Thoracic aorta (tissue), 2 donors: ENCODE data around the gene HMGN1. TPM values are rescaled to one million over a fixed set of nuclear protein-coding genes. Genes with fewer than 3 reads are reported as not detected.

Experiments
- ATAC-seq: fragments of 150-250 bp; one replicate; pipeline ENCODE4 v1.8.0; 2017; ENCODE audit warnings: low read depth; ENCODE audit not compliant: insufficient number of reproducible peaks, low FRiP score
- DNase-seq: peaks from one replicate; pipeline ENCODE4 v3.0.0-alpha.2; 2020; ENCODE audit warnings: low spot score
- H3K27ac ChIP-seq, 2 donors: fragments of 200-600 bp; sonication (generic); 1 replicate in 1 of 2; 2 replicates in 1 of 2; pipeline ENCODE4 v1.5.1; 2016; ENCODE audit warnings: mild to moderate bottlenecking in 2 of 2, moderate library complexity in 2 of 2
- H3K27me3 ChIP-seq: fragments of 200-600 bp; sonication (generic); replicated peaks from 2 replicates; pipeline ENCODE4 v1.6.0; 2016; ENCODE audit warnings: mild to moderate bottlenecking; ENCODE audit not compliant: insufficient read depth
- H3K36me3 ChIP-seq: fragments of 200-600 bp; sonication (generic); one replicate; pipeline ENCODE4 v1.5.1; 2016
- H3K4me1 ChIP-seq, 2 donors: fragments of 200-600 bp; sonication (generic); 1 replicate in 1 of 2; 2 replicates in 1 of 2; pipeline versions ENCODE4 v1.5.1 to v1.6.0; 2016; ENCODE audit warnings: low read depth in 2 of 2, mild to moderate bottlenecking in 1 of 2; ENCODE audit not compliant: control insufficient read depth in 1 of 2
- H3K4me3 ChIP-seq: fragments of 200-600 bp; sonication (generic); 2 replicates; pipeline ENCODE4 v1.5.1; 2016; ENCODE audit warnings: mild to moderate bottlenecking
- H3K9me3 ChIP-seq: fragments of 200-600 bp; sonication (generic); 2 replicates; pipeline ENCODE4 v1.5.1; 2016
- CTCF ChIP-seq: fragments of 200-600 bp; sonication (generic); IDR thresholded peaks from one replicate; pipeline ENCODE4 v1.5.1; 2019; ENCODE audit warnings: antibody characterized with exemption
- total RNA-seq, 2 donors: library from RNA; depleted of rRNA; stranded (reverse); fragments of >200 nt; gene quantifications; one replicate each; pipeline versions ENCODE4 v1.1.0 to v1.2.3, GENCODE V29; 2016

HMGN1 gene
- total RNA-seq, 2 donors from 2014 or later: 32.0 to 65.2 TPM

DNA sequence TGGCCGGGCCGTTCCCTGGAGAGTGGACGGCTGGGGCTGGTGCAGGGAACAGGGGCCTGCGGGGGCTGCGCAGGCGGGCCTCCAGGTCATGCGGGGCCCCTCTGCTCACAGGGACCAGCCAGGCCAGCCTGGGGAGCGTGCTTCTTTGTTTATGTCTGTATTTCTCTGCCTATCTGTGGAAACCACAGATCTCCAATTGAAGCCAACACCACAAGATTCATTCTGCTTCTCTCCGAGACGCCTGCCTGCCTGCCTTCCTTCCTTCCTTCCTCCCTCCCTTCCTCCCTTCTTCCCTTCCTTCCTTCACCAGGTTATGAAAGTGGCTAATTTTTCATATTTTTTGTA lies 39.9 kb upstream of the HMGN1 start:
- no peaks in the 10 kb centered on the region for H3K9me3 ChIP-seq
- ATAC-seq (no peak), DNase-seq (no peak)
- TF ChIP-seq CTCF: no peak
- H3K36me3 ChIP-seq: peaks cover 14% of the 10 kb centered on the region
- H3K27me3 ChIP-seq: no peaks in the 10 kb centered on the region
- peaks cover 19 to 47% of the 10 kb centered on the region in 2 donors for H3K4me1 ChIP-seq
- H3K27ac ChIP-seq: peak overlapping the region in 1 of 2 donors; percentile 72
- H3K4me3 ChIP-seq: peak overlapping the region; percentile 78

- peaks cover 14% of the 10 kb centered on the region for H3K36me3 ChIP-seq
- H3K9me3 ChIP-seq: no peaks in the 10 kb centered on the region
- peaks cover 19 to 47% of the 10 kb centered on the region in 2 donors for H3K4me1 ChIP-seq
- H3K27me3 ChIP-seq: no peaks in the 10 kb centered on the region
- DNase-seq (peak; percentile 51), ATAC-seq (no peak)
- peak overlapping the region; percentile 14 to 72 for H3K27ac ChIP-seq
- H3K4me3 ChIP-seq: peak overlapping the region; percentile 78
- peak; percentile 93 for TF ChIP-seq CTCF
Measured at GRCh38 chr21:39388038-39388810, 39.3 kb upstream of the HMGN1 start.

GRCh38 chr21:39387461-39388037 lies 38.7 kb upstream of the HMGN1 start:
- Histone ChIP-seq H3K27ac (peak overlapping the region; percentile 64 to 72), H3K9me3 (no peaks in the 10 kb centered on the region), H3K27me3 (no peaks in the 10 kb centered on the region), H3K4me3 (peak overlapping the region; percentile 78), H3K36me3 (peaks cover 10% of the 10 kb centered on the region), H3K4me1 (peaks cover 19 to 47% of the 10 kb centered on the region in 2 donors)
- DNase-seq (peak; percentile 60), ATAC-seq (no peak)
- no peak for TF ChIP-seq CTCF

GRCh38 chr21:39386899-39387298 lies 38.0 kb upstream of the HMGN1 start:
- TF ChIP-seq CTCF: no peak
- Histone ChIP-seq H3K4me3 (peak overlapping the region; percentile 78), H3K4me1 (peaks cover 19 to 48% of the 10 kb centered on the region in 2 donors), H3K36me3 (peaks cover 4% of the 10 kb centered on the region), H3K27ac (peak overlapping the region; percentile 64 to 72), H3K9me3 (no peaks in the 10 kb centered on the region), H3K27me3 (no peaks in the 10 kb centered on the region)
- DNase-seq (no peak), ATAC-seq (no peak)

DNA sequence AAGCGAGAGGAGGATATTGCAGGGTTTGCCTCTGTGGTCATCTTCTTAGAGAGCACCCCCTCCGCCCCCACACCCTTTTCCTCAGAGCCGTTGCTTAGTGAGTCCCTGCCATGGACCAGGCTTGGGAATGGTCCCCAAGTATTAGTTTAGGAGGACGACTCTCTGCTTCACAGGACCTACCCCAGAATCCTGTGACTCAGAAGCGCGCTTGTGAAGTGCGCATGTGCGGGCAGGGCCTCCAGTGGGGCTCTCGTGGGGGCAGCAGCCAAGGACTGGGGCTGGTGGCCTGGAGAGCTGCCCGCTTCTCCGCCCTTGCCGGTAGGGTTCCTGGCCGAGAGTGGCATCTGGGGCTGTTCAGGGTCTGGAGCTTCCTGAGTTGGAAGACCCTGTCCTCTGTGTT lies 37.3 kb upstream of the HMGN1 start:
- Histone ChIP-seq H3K36me3 (no peaks in the 10 kb centered on the region), H3K4me3 (peak overlapping the region; percentile 70), H3K27me3 (no peaks in the 10 kb centered on the region), H3K4me1 (peaks cover 19 to 55% of the 10 kb centered on the region in 2 donors), H3K9me3 (no peaks in the 10 kb centered on the region), H3K27ac (peak overlapping the region in 1 of 2 donors; percentile 72)
- no peak for TF ChIP-seq CTCF
- DNase-seq (no peak), ATAC-seq (no peak)
